ENCODE data around the gene FAM135A. TPM values are rescaled to one million over a fixed set of nuclear protein-coding genes. Genes with fewer than 3 reads are reported as not detected.

FAM135A gene
- total RNA-seq, 1 experiment from 2014 or later: 31.0 TPM

DNA sequence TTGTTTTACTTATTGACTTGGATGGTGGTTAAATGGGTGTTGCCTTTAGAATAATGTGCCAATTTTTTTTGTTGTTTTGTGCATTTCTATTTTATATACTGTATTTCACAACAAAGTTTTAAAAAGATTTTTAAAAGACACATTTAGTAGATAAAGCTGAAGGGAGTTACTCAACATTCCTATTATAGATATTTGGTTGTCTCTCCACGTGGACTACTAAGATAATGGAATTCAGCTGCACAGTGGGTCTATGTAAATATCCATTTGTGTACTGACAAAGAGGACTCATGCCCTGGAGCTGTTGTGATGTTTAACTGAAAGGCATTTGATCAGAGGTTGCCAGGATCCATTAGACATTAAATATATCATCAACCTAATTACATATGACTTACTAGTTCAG is 23.2 kb upstream of the FAM135A start:
- no peaks in the 10 kb centered on the region for H3K9me3 Mint-ChIP-seq
- no peaks in the 10 kb centered on the region for H3K79me2 ChIP-seq (ENCODE audit: insufficient read depth, low read length)

More for the DNA sequence above, 23.2 kb upstream of the FAM135A start:
- DNase-seq: no peak
- no peaks in the 10 kb centered on the region for H3K79me1 ChIP-seq (ENCODE audit: insufficient read depth, low read depth, low read length, poor library complexity, severe bottlenecking)
- H3K4me3 Mint-ChIP-seq: no peak overlapping the region
- no peak overlapping the region for H4K5ac ChIP-seq (ENCODE audit: insufficient read length, low read depth, low read length)
- no peak overlapping the region for H2BK15ac ChIP-seq (ENCODE audit: low read depth, low read length)
- H3K27me3 Mint-ChIP-seq (ENCODE audit: low read depth): no peaks in the 10 kb centered on the region
- peaks cover 8 to 9% of the 10 kb centered on the region in 2 experiments for H3K4me1 Mint-ChIP-seq
- H3K9ac ChIP-seq (ENCODE audit: extremely low read depth, insufficient read length, low read length): no peak overlapping the region
- H3K9me3 ChIP-seq (ENCODE audit: control insufficient read depth, low read depth, low read length): no peaks in the 10 kb centered on the region
- H3K4me2 ChIP-seq (ENCODE audit: insufficient read depth, insufficient read length, low read length): no peak overlapping the region
- H2BK5ac ChIP-seq (ENCODE audit: insufficient read length, low read length): no peak overlapping the region
- no peak overlapping the region for H2BK12ac ChIP-seq (ENCODE audit: insufficient read length, low read depth, low read length)
- no peak overlapping the region for H3K27ac ChIP-seq (ENCODE audit: insufficient read length, low read depth, low read length)
- no peak overlapping the region for H3K56ac ChIP-seq (ENCODE audit: insufficient read length, low read depth, low read length)
- no peaks in the 10 kb centered on the region for H3K23me2 ChIP-seq (ENCODE audit: insufficient read length, low read depth, low read length, poor library complexity, severe bottlenecking)
- no peak overlapping the region for H3K18ac ChIP-seq (ENCODE audit: insufficient read length, low read depth, low read length)
- H2BK20ac ChIP-seq (ENCODE audit: low read depth, low read length, poor library complexity, severe bottlenecking): no peak overlapping the region
- H3K23ac ChIP-seq (ENCODE audit: insufficient read length, low read depth, low read length): no peak overlapping the region
- H2AK5ac ChIP-seq (ENCODE audit: insufficient read length, low read length): no peak overlapping the region
- no peak overlapping the region for H2BK120ac ChIP-seq (ENCODE audit: low read depth, low read length, poor library complexity, severe bottlenecking)
- H3K4ac ChIP-seq (ENCODE audit: low read depth, low read length): no peak overlapping the region
- no peak overlapping the region for H3K14ac ChIP-seq (ENCODE audit: insufficient read depth, low read length)
- H3K4me1 ChIP-seq (ENCODE audit: insufficient read depth, low read length): no peaks in the 10 kb centered on the region
- H4K91ac ChIP-seq (ENCODE audit: insufficient read length, low read depth, low read length): no peak overlapping the region
- H3K27me3 ChIP-seq (ENCODE audit: insufficient read depth, low read length): no peaks in the 10 kb centered on the region
- no peak for TF ChIP-seq CTCF (conservative IDR thresholded peaks at IDR 0.05)
- no peaks in the 10 kb centered on the region for H3K36me3 Mint-ChIP-seq (ENCODE audit: insufficient read depth in 1 of 3, low read depth in 3 of 3)
- H4K8ac ChIP-seq (replicated peaks; ENCODE audit: insufficient read length, low read depth, low read length): no peak overlapping the region
- H3K27ac Mint-ChIP-seq: no peak overlapping the region
- H4K20me1 ChIP-seq (ENCODE audit: control insufficient read depth, insufficient read depth, insufficient read length): no peaks in the 10 kb centered on the region
- no peak overlapping the region for H2AFZ ChIP-seq (ENCODE audit: low read length)
- WGBS (ENCODE audit: extremely low coverage, insufficient read length, low lambda C conversion rate): no CpG with 5 or more reads among the region's 1 CpG
- H3T11ph ChIP-seq (ENCODE audit: low read length): no peak overlapping the region
